HepG2 (cell line): ENCODE measurements around the gene FLRT2. TPM values are rescaled to one million over a fixed set of nuclear protein-coding genes. Genes with fewer than 3 reads are reported as not detected.

Experiments
- ATAC-seq: fragments of 200-7000 bp; cut with Tn5 transposase; 3 replicates; pipeline ENCODE4 v1.9.1; 2020; ENCODE audit warnings: mild to moderate bottlenecking, moderate library complexity
- BruUV-seq: library from RNA; stranded (reverse); fragments of 400-500 nt; replicated peaks from 2 replicates; lab custom pipeline; 2021; lab: Mats Ljungman, UMichigan
- CTCF ChIA-PET: fragments of 300-600 bp; formaldehyde crosslinking; extraction: SDS; loops from one replicate; lab custom pipeline; 2021; ENCODE audit warnings: low total read pairs, inconsistent platforms, low intra/inter-chr PET ratio; lab: Yijun Ruan, JAX
- POLR2A ChIA-PET: fragments of 350-600 bp; sonication (Branson Sonifier 250); formaldehyde crosslinking; loops from one replicate; lab custom pipeline; 2020; ENCODE audit warnings: antibody characterized with exemption, inconsistent platforms; lab: Yijun Ruan, JAX
- DNase-seq: peaks from one replicate; pipeline ENCODE4 v3.0.0-alpha.2; 2015; ENCODE audit warnings: low spot score
- FAIRE-seq: peaks from 3 replicates; lab custom pipeline; 2011; peaks lifted over from hg19 to GRCh38; lab: Jason Lieb, UNC
- H2AFZ ChIP-seq: one replicate; pipeline ENCODE4 v1.6.1; 2011; ENCODE audit warnings: low read length, inconsistent platforms
- H3K27ac ChIP-seq: fragments of 300-600 bp; 3 replicates; pipeline ENCODE4 v1.8.0; 2011; ENCODE audit warnings: mixed run types, mild to moderate bottlenecking, mixed read lengths, low read length, inconsistent platforms; ENCODE audit not compliant: insufficient read depth; ENCODE audit errors: extremely low read length
- H3K27me3 ChIP-seq, 2 experiments: fragments of 200-600 bp in 1 of 2; 2 replicates in 1 of 2; 3 replicates in 1 of 2; pipeline versions ENCODE4 v1.6.0 to v1.8.0; 2011; ENCODE audit warnings: low read length in 2 of 2, mild to moderate bottlenecking in 2 of 2, moderate library complexity in 2 of 2, inconsistent platforms in 1 of 2; ENCODE audit not compliant: insufficient read depth in 2 of 2, control insufficient read depth in 1 of 2
- H3K36me3 ChIP-seq, 2 experiments: fragments of 200-600 bp in 1 of 2; replicated peaks in 1 of 2; 2 replicates in 1 of 2; 3 replicates in 1 of 2; pipeline versions ENCODE4 v1.5.1 to v1.8.0; 2011; ENCODE audit warnings: low read length in 2 of 2, inconsistent platforms in 1 of 2; ENCODE audit not compliant: insufficient read depth in 2 of 2, control insufficient read depth in 1 of 2
- H3K4me1 ChIP-seq: 2 replicates; pipeline ENCODE4 v1.5.1; 2012; ENCODE audit warnings: low read length, inconsistent platforms; ENCODE audit not compliant: insufficient read depth
- H3K4me2 ChIP-seq: 2 replicates; pipeline ENCODE4 v1.6.0; 2011; ENCODE audit warnings: low read depth, low read length, inconsistent platforms
- H3K4me3 ChIP-seq, 3 experiments: fragments of 200-600 bp in 1 of 3; sonication (generic), shearing (Covaris generic) in 1 of 3; replicated peaks in 1 of 3; 2 replicates each; pipeline ENCODE4 v1.5.1; 2011 to 2016; ENCODE audit warnings: low read length in 3 of 3, inconsistent platforms in 2 of 3, low read depth in 2 of 3, mild to moderate bottlenecking in 2 of 3, control low read depth in 1 of 3, mixed read lengths in 1 of 3; ENCODE audit not compliant: insufficient read depth in 1 of 3
- H3K79me2 ChIP-seq: one replicate; pipeline ENCODE4 v1.6.1; 2011; ENCODE audit warnings: low read length, inconsistent platforms; ENCODE audit not compliant: insufficient read depth
- H3K9ac ChIP-seq: 2 replicates; pipeline ENCODE4 v1.6.0; 2011; ENCODE audit warnings: mild to moderate bottlenecking, low read depth, low read length, inconsistent platforms; ENCODE audit not compliant: insufficient read depth
- H3K9me3 ChIP-seq: 2 replicates; pipeline ENCODE4 v1.5.1; 2012; ENCODE audit warnings: mild to moderate bottlenecking, low read length
- H4K20me1 ChIP-seq: 2 replicates; pipeline ENCODE4 v1.6.0; 2011; ENCODE audit warnings: inconsistent platforms, mild to moderate bottlenecking, low read length, moderate library complexity; ENCODE audit not compliant: insufficient read depth
- ATF2 ChIP-seq: sonication (generic); formaldehyde crosslinking; IDR thresholded peaks from 2 replicates; pipeline ENCODE4 v1.4.0; 2020; ENCODE audit warnings: missing genetic modification reagents
- BORCS8-MEF2B ChIP-seq: sonication (generic); formaldehyde crosslinking; IDR thresholded peaks from 2 replicates; pipeline ENCODE4 v1.8.0; 2022; ENCODE audit warnings: mild to moderate bottlenecking, missing genetic modification reagents
- SNAPC4 ChIP-seq: sonication (generic); formaldehyde crosslinking; IDR thresholded peaks from 2 replicates; pipeline ENCODE4 v1.4.0; 2020; ENCODE audit warnings: mild to moderate bottlenecking, missing genetic modification reagents
- ZBTB26 ChIP-seq: IDR thresholded peaks from 2 replicates; pipeline ENCODE4 v1.6.1; 2016; ENCODE audit warnings: missing compliant biosample characterization, missing genetic modification reagents, borderline replicate concordance
- ZMYM4 ChIP-seq: sonication (generic); formaldehyde crosslinking; IDR thresholded peaks from 2 replicates; pipeline ENCODE4 v1.8.1; 2023; ENCODE audit warnings: mild to moderate bottlenecking, missing genetic modification reagents
- ZNF260 ChIP-seq: sonication (generic); formaldehyde crosslinking; IDR thresholded peaks from 2 replicates; pipeline ENCODE4 v1.4.0; 2020; ENCODE audit warnings: missing genetic modification reagents, low read depth, mild to moderate bottlenecking, borderline replicate concordance
- ZNF776 ChIP-seq: sonication (generic); formaldehyde crosslinking; IDR thresholded peaks from 2 replicates; pipeline ENCODE4 v1.4.0; 2020; ENCODE audit warnings: mild to moderate bottlenecking, missing genetic modification reagents
- ZUFSP ChIP-seq: sonication (generic); formaldehyde crosslinking; IDR thresholded peaks from 2 replicates; pipeline ENCODE4 v1.9.0; 2021; ENCODE audit warnings: missing genetic modification reagents, mild to moderate bottlenecking, borderline replicate concordance
- WGBS: methylation state at CpG from one replicate; pipeline ENCODE4 v1.1.6; 2017; ENCODE audit warnings: low lambda C conversion rate; 5-methylcytosine and 5-hydroxymethylcytosine counted together
- in situ Hi-C: cut with HindIII; loops from 2 replicates; pipeline ENCODE4 v1.10.0; 2017; ENCODE audit warnings: low pct_unique_long_range_greater_than_20kb; ENCODE audit not compliant: extremely low pct_ligation_motif_present
- intact Hi-C: fragments of 100-400 bp; cut with micrococcal nuclease; formaldehyde crosslinking; loops from one replicate; pipeline ENCODE4 v1.10.0; 2022; ENCODE audit not compliant: unreplicated experiment
- polyA plus RNA-seq, 8 experiments: library from polyadenylated mRNA; depleted of rRNA in 3 of 8; stranded (reverse) in 7 of 8; unstranded in 1 of 8; fragments of >200 nt; fragmentation: Illumina TruSeq in 4 of 8; extraction: Trizol in 4 of 8; gene quantifications; 2 replicates each; pipeline versions ENCODE4 v1.2.1 to v1.2.3, GENCODE V29; 2011 to 2016; ENCODE audit warnings: low read depth in 4 of 8, missing spikeins in 1 of 8, mixed read lengths in 1 of 8; ENCODE audit not compliant: insufficient read depth in 1 of 8
- total RNA-seq, 5 experiments: library from RNA; depleted of rRNA; stranded (reverse); fragments of >200 nt; fragmentation: Illumina TruSeq; extraction: Trizol; gene quantifications; 2 replicates each; pipeline ENCODE4 v1.2.3, GENCODE V29; 2016; ENCODE audit warnings: low read depth in 1 of 5
- TF ChIP-seq, protein P1 (sequence below): sonication (generic); formaldehyde crosslinking; IDR thresholded peaks from 2 replicates; pipeline ENCODE4 v1.4.0; 2020; ENCODE audit warnings: missing genetic modification reagents, mild to moderate bottlenecking, borderline replicate concordance

Gene FLRT2
- total and polyA plus RNA-seq, 2 of the 13 experiments (the other 11 are each of a cell fraction or from before 2014, with no cell fraction given): not detected

- TF ChIP-seq SNAPC4 (CRISPR knock-in tag) (no peak), ZBTB26 (CRISPR knock-in tag) (no peak)
These were observed 86.5 kb downstream of the FLRT2 start (continued) for GRCh38 chr14:85616386-85616885.

- no TSS peak for BruUV-seq
- CTCF ChIA-PET: no interaction called here
- Histone ChIP-seq H3K79me2 (no peaks in the 10 kb centered on the region), H3K9ac (no peak overlapping the region), H3K4me3 (no peak overlapping the region), H4K20me1 (no peaks in the 10 kb centered on the region), H3K27ac (no peak overlapping the region), H3K9me3 (peaks cover 33% of the 10 kb centered on the region), H2AFZ (no peak overlapping the region), H3K4me2 (no peak overlapping the region), H3K36me3 (no peaks in the 10 kb centered on the region), H3K27me3 (no peaks in the 10 kb centered on the region), H3K4me1 (no peaks in the 10 kb centered on the region)
- in situ Hi-C loops (no loop called here), intact Hi-C loops (no loop called here)
- FAIRE-seq (no peak), DNase-seq (no peak), ATAC-seq (no peak)
- 3% methylated on average over 2 of the region's 2 CpGs for WGBS
- POLR2A ChIA-PET: no interaction called here
- TF ChIP-seq ZUFSP (no peak), ZMYM4 (CRISPR knock-in tag) (no peak), ATF2 (CRISPR knock-in tag) (no peak), ZNF260 (CRISPR knock-in tag) (no peak), ZNF776 (CRISPR knock-in tag) (no peak), BORCS8-MEF2B (CRISPR knock-in tag) (no peak)
- TF ChIP-seq, protein P1, sequence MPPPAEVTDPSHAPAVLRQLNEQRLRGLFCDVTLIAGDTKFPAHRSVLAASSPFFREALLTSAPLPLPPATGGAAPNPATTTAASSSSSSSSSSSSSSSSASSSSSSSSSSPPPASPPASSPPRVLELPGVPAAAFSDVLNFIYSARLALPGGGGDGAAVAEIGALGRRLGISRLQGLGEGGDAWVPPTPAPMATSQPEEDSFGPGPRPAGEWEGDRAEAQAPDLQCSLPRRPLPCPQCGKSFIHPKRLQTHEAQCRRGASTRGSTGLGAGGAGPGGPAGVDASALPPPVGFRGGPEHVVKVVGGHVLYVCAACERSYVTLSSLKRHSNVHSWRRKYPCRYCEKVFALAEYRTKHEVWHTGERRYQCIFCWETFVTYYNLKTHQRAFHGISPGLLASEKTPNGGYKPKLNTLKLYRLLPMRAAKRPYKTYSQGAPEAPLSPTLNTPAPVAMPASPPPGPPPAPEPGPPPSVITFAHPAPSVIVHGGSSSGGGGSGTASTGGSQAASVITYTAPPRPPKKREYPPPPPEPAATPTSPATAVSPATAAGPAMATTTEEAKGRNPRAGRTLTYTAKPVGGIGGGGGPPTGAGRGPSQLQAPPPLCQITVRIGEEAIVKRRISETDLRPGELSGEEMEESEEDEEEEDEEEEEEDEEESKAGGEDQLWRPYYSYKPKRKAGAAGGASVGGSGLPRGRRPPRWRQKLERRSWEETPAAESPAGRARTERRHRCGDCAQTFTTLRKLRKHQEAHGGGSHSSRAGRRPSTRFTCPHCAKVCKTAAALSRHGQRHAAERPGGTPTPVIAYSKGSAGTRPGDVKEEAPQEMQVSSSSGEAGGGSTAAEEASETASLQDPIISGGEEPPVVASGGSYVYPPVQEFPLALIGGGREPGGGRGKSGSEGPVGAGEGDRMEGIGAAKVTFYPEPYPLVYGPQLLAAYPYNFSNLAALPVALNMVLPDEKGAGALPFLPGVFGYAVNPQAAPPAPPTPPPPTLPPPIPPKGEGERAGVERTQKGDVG (CRISPR knock-in tag): no peak
These were observed 86.9 kb downstream of the FLRT2 start for GRCh38 chr14:85616886-85617285.
